RWPE1 (cell line): ENCODE results near the gene MAN2A1.
A peak's percentile ranks its signal among the peaks of the same experiment; 100 is the strongest.

Source experiments
- CTCF ChIA-PET: fragments of 350-600 bp; sonication (Branson Sonifier 250); formaldehyde crosslinking; extraction: SDS; loops from one replicate; lab custom pipeline; 2021; lab: Yijun Ruan, JAX
- POLR2A ChIA-PET: fragments of 400-600 bp; formaldehyde crosslinking; extraction: SDS; loops from one replicate; lab custom pipeline; 2020; ENCODE audit warnings: antibody characterized with exemption; ENCODE audit not compliant: low non-redundant PET; lab: Yijun Ruan, JAX
- DNase-seq: peaks from one replicate; pipeline ENCODE4 v3.0.0; 2012; ENCODE audit warnings: low spot score
- H3K27ac ChIP-seq: fragments of 450-650 bp; 2 replicates; pipeline ENCODE4 v1.5.1; 2017
- TF ChIP-seq, protein P1 (sequence below): fragments of 450-650 bp; conservative IDR thresholded peaks from 2 replicates; pipeline ENCODE4 v1.5.1; 2017; ENCODE audit warnings: low read depth, mild to moderate bottlenecking

Gene MAN2A1

DNA sequence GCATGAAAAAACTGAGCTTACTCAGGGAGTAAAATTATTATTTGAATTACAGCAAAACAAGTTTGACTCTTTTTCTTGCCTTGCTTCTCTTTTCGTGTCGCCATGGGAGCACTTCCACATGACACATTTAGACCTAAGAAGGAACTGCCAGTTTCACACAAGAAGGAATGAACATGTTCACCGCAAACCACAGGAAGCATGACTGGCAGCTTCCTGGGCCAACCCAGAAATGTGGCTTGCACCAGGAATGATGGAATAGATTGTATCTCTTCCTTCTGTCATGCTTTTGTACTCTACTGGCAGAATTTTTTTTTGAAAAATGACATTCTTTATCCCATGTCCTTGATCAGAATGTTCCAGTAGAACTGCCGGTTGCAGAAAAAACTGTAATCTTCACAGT lies 32.9 kb upstream of the MAN2A1 start:
- ChIA-PET CTCF (interaction anchor here (0.6 to 0.8 kb wide), 2 partner anchors 23 to 868 kb away, joined by 3 read pairs; no protein-coding TSS in a partner anchor), POLR2A (no interaction called here)
- no peak overlapping the region for H3K27ac ChIP-seq
- peak; percentile 72 for DNase-seq
- TF ChIP-seq, protein P1, sequence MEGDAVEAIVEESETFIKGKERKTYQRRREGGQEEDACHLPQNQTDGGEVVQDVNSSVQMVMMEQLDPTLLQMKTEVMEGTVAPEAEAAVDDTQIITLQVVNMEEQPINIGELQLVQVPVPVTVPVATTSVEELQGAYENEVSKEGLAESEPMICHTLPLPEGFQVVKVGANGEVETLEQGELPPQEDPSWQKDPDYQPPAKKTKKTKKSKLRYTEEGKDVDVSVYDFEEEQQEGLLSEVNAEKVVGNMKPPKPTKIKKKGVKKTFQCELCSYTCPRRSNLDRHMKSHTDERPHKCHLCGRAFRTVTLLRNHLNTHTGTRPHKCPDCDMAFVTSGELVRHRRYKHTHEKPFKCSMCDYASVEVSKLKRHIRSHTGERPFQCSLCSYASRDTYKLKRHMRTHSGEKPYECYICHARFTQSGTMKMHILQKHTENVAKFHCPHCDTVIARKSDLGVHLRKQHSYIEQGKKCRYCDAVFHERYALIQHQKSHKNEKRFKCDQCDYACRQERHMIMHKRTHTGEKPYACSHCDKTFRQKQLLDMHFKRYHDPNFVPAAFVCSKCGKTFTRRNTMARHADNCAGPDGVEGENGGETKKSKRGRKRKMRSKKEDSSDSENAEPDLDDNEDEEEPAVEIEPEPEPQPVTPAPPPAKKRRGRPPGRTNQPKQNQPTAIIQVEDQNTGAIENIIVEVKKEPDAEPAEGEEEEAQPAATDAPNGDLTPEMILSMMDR, result no peak

GRCh38 chr5:109659901-109660300 lies 29.8 kb upstream of the MAN2A1 start:
- POLR2A ChIA-PET, result no interaction called here
- TF ChIP-seq, protein P1, result no peak
- CTCF ChIA-PET, result no interaction called here
- DNase-seq, result no peak
- no peak overlapping the region for H3K27ac ChIP-seq

DNA sequence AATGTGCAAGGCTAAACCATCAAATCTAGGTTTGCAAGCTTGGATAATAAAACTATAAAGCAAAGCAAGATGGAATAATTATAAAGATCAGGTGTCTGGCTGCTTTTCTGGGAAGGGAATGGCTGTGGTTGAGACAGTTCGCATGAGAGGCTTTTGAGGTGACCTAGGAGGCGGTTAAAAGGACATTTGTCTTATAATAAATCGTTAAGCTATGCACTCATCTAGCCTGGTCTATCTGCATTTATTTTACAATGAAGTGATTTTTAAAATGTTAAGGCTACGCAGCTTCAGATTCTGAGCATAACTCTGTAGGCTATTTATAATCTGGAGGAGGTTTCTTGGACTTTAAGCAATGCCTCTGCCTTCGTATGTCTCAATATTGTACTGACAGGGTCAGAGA lies 29.4 kb upstream of the MAN2A1 start:
- no peak overlapping the region for H3K27ac ChIP-seq
- ChIA-PET CTCF (no interaction called here), POLR2A (no interaction called here)
- DNase-seq, result no peak
- TF ChIP-seq, protein P1, result no peak

GRCh38 chr5:109668237-109668636 lies 21.5 kb upstream of the MAN2A1 start:
- CTCF ChIA-PET, result no interaction called here
- TF ChIP-seq, protein P1, result no peak
- no peak overlapping the region for H3K27ac ChIP-seq
- DNase-seq, result no peak
- POLR2A ChIA-PET, result no interaction called here

- H3K27ac ChIP-seq, result no peak overlapping the region
- TF ChIP-seq, protein P1, result no peak
- ChIA-PET CTCF (no interaction called here), POLR2A (no interaction called here)
- no peak for DNase-seq
Measured at GRCh38 chr5:109668668-109669422, 20.9 kb upstream of the MAN2A1 start.

DNA sequence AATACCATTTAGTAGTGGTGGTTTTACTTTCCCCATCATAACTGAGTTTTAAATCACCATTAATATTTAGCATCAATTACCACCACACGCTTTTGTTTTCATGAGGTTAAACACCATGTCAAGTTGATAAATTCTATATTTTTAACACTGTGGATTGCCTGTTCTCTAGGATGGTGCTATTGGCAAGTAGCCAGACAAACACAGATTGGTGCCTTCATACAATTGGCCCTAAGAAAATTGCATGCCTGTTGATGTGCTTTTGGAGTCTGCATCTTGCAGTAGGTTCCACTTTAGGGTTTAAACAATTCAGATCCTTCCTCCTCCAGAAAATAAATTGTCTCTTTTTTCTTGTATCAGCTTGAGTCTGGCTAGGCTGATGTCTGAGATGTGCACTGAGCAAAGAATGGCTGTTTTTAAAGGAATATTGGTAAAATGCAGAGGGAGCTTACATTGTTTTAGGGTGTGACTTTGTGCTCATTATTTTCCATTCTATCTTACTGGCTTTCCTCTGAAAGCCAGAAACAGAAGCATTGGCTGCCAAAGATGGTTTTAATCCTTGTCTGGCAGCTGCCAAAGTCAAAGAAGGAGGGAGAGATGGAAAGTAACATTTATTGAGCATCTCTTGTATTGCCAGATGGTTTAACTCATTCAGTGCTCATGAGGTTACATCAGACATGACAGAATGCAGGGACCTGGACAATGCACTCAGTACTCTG lies 19.6 kb upstream of the MAN2A1 start:
- no peak overlapping the region for H3K27ac ChIP-seq
- ChIA-PET CTCF (no interaction called here), POLR2A (no interaction called here)
- TF ChIP-seq, protein P1, result no peak
- DNase-seq, result no peak
